HepG2 (cell line): ENCODE data around the gene ANKUB1. TPM values are rescaled to one million over a fixed set of nuclear protein-coding genes. Genes with fewer than 3 reads are reported as not detected.
A peak's percentile ranks its signal among the peaks of the same experiment; 100 is the strongest.
"Not testable (repeated sequence)": the region's sequence is repeated elsewhere in the genome, so short reads cannot be mapped to it uniquely, and the experiment has no call there.

Experiments used
- ATAC-seq: fragments of 200-7000 bp; cut with Tn5 transposase; 3 replicates; pipeline ENCODE4 v1.9.1; 2020; ENCODE audit warnings: mild to moderate bottlenecking, moderate library complexity
- BruUV-seq: library from RNA; stranded (reverse); fragments of 400-500 nt; replicated peaks from 2 replicates; lab custom pipeline; 2021; lab: Mats Ljungman, UMichigan
- CTCF ChIA-PET: fragments of 300-600 bp; formaldehyde crosslinking; extraction: SDS; loops from one replicate; lab custom pipeline; 2021; ENCODE audit warnings: low total read pairs, inconsistent platforms, low intra/inter-chr PET ratio; lab: Yijun Ruan, JAX
- POLR2A ChIA-PET: fragments of 350-600 bp; sonication (Branson Sonifier 250); formaldehyde crosslinking; loops from one replicate; lab custom pipeline; 2020; ENCODE audit warnings: antibody characterized with exemption, inconsistent platforms; lab: Yijun Ruan, JAX
- DNase-seq: peaks from one replicate; pipeline ENCODE4 v3.0.0-alpha.2; 2015; ENCODE audit warnings: low spot score
- FAIRE-seq: peaks from 3 replicates; lab custom pipeline; 2011; peaks lifted over from hg19 to GRCh38; lab: Jason Lieb, UNC
- H2AFZ ChIP-seq: one replicate; pipeline ENCODE4 v1.6.1; 2011; ENCODE audit warnings: low read length, inconsistent platforms
- H3K27ac ChIP-seq: fragments of 300-600 bp; 3 replicates; pipeline ENCODE4 v1.8.0; 2011; ENCODE audit warnings: mixed run types, mild to moderate bottlenecking, mixed read lengths, low read length, inconsistent platforms; ENCODE audit not compliant: insufficient read depth; ENCODE audit errors: extremely low read length
- H3K27me3 ChIP-seq, 2 experiments: fragments of 200-600 bp in 1 of 2; 2 replicates in 1 of 2; 3 replicates in 1 of 2; pipeline versions ENCODE4 v1.6.0 to v1.8.0; 2011; ENCODE audit warnings: low read length in 2 of 2, mild to moderate bottlenecking in 2 of 2, moderate library complexity in 2 of 2, inconsistent platforms in 1 of 2; ENCODE audit not compliant: insufficient read depth in 2 of 2, control insufficient read depth in 1 of 2
- H3K36me3 ChIP-seq, 2 experiments: fragments of 200-600 bp in 1 of 2; replicated peaks in 1 of 2; 2 replicates in 1 of 2; 3 replicates in 1 of 2; pipeline versions ENCODE4 v1.5.1 to v1.8.0; 2011; ENCODE audit warnings: low read length in 2 of 2, inconsistent platforms in 1 of 2; ENCODE audit not compliant: insufficient read depth in 2 of 2, control insufficient read depth in 1 of 2
- H3K4me1 ChIP-seq: 2 replicates; pipeline ENCODE4 v1.5.1; 2012; ENCODE audit warnings: low read length, inconsistent platforms; ENCODE audit not compliant: insufficient read depth
- H3K4me2 ChIP-seq: 2 replicates; pipeline ENCODE4 v1.6.0; 2011; ENCODE audit warnings: low read depth, low read length, inconsistent platforms
- H3K4me3 ChIP-seq, 3 experiments: fragments of 200-600 bp in 1 of 3; sonication (generic), shearing (Covaris generic) in 1 of 3; replicated peaks in 1 of 3; 2 replicates each; pipeline ENCODE4 v1.5.1; 2011 to 2016; ENCODE audit warnings: low read length in 3 of 3, inconsistent platforms in 2 of 3, low read depth in 2 of 3, mild to moderate bottlenecking in 2 of 3, control low read depth in 1 of 3, mixed read lengths in 1 of 3; ENCODE audit not compliant: insufficient read depth in 1 of 3
- H3K79me2 ChIP-seq: one replicate; pipeline ENCODE4 v1.6.1; 2011; ENCODE audit warnings: low read length, inconsistent platforms; ENCODE audit not compliant: insufficient read depth
- H3K9ac ChIP-seq: 2 replicates; pipeline ENCODE4 v1.6.0; 2011; ENCODE audit warnings: mild to moderate bottlenecking, low read depth, low read length, inconsistent platforms; ENCODE audit not compliant: insufficient read depth
- H3K9me3 ChIP-seq: 2 replicates; pipeline ENCODE4 v1.5.1; 2012; ENCODE audit warnings: mild to moderate bottlenecking, low read length
- H4K20me1 ChIP-seq: 2 replicates; pipeline ENCODE4 v1.6.0; 2011; ENCODE audit warnings: inconsistent platforms, mild to moderate bottlenecking, low read length, moderate library complexity; ENCODE audit not compliant: insufficient read depth
- CBX5 ChIP-seq: sonication (generic); formaldehyde crosslinking; IDR thresholded peaks from 2 replicates; pipeline ENCODE4 v1.4.0; 2020; ENCODE audit warnings: missing genetic modification reagents, borderline replicate concordance
- JARID2 ChIP-seq: sonication (generic); formaldehyde crosslinking; IDR thresholded peaks from 2 replicates; pipeline ENCODE4 v1.8.1; 2023; ENCODE audit warnings: missing genetic modification reagents, inconsistent platforms; ENCODE audit not compliant: insufficient replicate concordance
- MAX ChIP-seq: IDR thresholded peaks from 2 replicates; pipeline ENCODE4 v1.6.1; 2012; ENCODE audit warnings: inconsistent platforms
- MZF1 ChIP-seq: sonication (generic); formaldehyde crosslinking; IDR thresholded peaks from 2 replicates; pipeline ENCODE4 v1.8.1; 2023; ENCODE audit warnings: mild to moderate bottlenecking, missing genetic modification reagents, borderline replicate concordance
- PTBP1 ChIP-seq: fragments of 200-400 bp; formaldehyde crosslinking; IDR thresholded peaks from 2 replicates; pipeline ENCODE4 v1.6.1; 2018; ENCODE audit warnings: low read length, low read depth; ENCODE audit not compliant: poor library complexity, severe bottlenecking
- SETDB1 ChIP-seq: sonication (generic); formaldehyde crosslinking; IDR thresholded peaks from 2 replicates; pipeline ENCODE4 v1.5.1; 2020; ENCODE audit warnings: missing genetic modification reagents, mild to moderate bottlenecking, borderline replicate concordance
- ZNF543 ChIP-seq: sonication (generic); formaldehyde crosslinking; IDR thresholded peaks from 2 replicates; pipeline ENCODE4 v1.4.0; 2020; ENCODE audit warnings: mild to moderate bottlenecking, missing genetic modification reagents
- ZNF7 ChIP-seq: IDR thresholded peaks from 2 replicates; pipeline ENCODE4 v1.6.1; 2016; ENCODE audit warnings: missing biosample characterization, missing genetic modification reagents
- ZNF75D ChIP-seq: sonication (generic); formaldehyde crosslinking; IDR thresholded peaks from 2 replicates; pipeline ENCODE4 v1.8.1; 2023; ENCODE audit warnings: missing genetic modification reagents, mild to moderate bottlenecking, borderline replicate concordance
- ZNF770 ChIP-seq: sonication (generic); formaldehyde crosslinking; IDR thresholded peaks from 2 replicates; pipeline ENCODE4 v1.5.0; 2020; ENCODE audit warnings: mild to moderate bottlenecking, missing genetic modification reagents
- WGBS: methylation state at CpG from one replicate; pipeline ENCODE4 v1.1.6; 2017; ENCODE audit warnings: low lambda C conversion rate; 5-methylcytosine and 5-hydroxymethylcytosine counted together
- in situ Hi-C: cut with HindIII; loops from 2 replicates; pipeline ENCODE4 v1.10.0; 2017; ENCODE audit warnings: low pct_unique_long_range_greater_than_20kb; ENCODE audit not compliant: extremely low pct_ligation_motif_present
- intact Hi-C: fragments of 100-400 bp; cut with micrococcal nuclease; formaldehyde crosslinking; loops from one replicate; pipeline ENCODE4 v1.10.0; 2022; ENCODE audit not compliant: unreplicated experiment
- polyA plus RNA-seq, 8 experiments: library from polyadenylated mRNA; depleted of rRNA in 3 of 8; stranded (reverse) in 7 of 8; unstranded in 1 of 8; fragments of >200 nt; fragmentation: Illumina TruSeq in 4 of 8; extraction: Trizol in 4 of 8; gene quantifications; 2 replicates each; pipeline versions ENCODE4 v1.2.1 to v1.2.3, GENCODE V29; 2011 to 2016; ENCODE audit warnings: low read depth in 4 of 8, missing spikeins in 1 of 8, mixed read lengths in 1 of 8; ENCODE audit not compliant: insufficient read depth in 1 of 8
- total RNA-seq, 5 experiments: library from RNA; depleted of rRNA; stranded (reverse); fragments of >200 nt; fragmentation: Illumina TruSeq; extraction: Trizol; gene quantifications; 2 replicates each; pipeline ENCODE4 v1.2.3, GENCODE V29; 2016; ENCODE audit warnings: low read depth in 1 of 5

ANKUB1 gene
- total and polyA plus RNA-seq, 2 of the 13 experiments (the other 11 are each of a cell fraction or from before 2014, with no cell fraction given): not detected

GRCh38 chr3:149831321-149831720, 39.0 kb upstream of the ANKUB1 start (continued):
- no peak for TF ChIP-seq ZNF75D

GRCh38 chr3:149830902-149831301, 38.5 kb upstream of the ANKUB1 start:
- FAIRE-seq (no peak), ATAC-seq (no peak)
- BruUV-seq: no TSS peak
- Histone ChIP-seq H3K9me3 (peaks cover 54% of the 10 kb centered on the region), H3K4me3 (no peak overlapping the region), H3K79me2 (peaks cover 46% of the 10 kb centered on the region)
- no peak for TF ChIP-seq ZNF7 (CRISPR knock-in tag)
- no peak for TF ChIP-seq MAX
- no peak for TF ChIP-seq JARID2 (CRISPR knock-in tag)
- no peak for TF ChIP-seq PTBP1
- 0 out of 2 replicates have a peak, but pooled peaks have one; percentile 23 for TF ChIP-seq CBX5 (CRISPR knock-in tag)
- TF ChIP-seq MZF1 (CRISPR knock-in tag): no peak
- no peak for TF ChIP-seq ZNF770 (CRISPR knock-in tag)
- peak; percentile 88; the same call in 1 of the 2 replicates for TF ChIP-seq SETDB1 (CRISPR knock-in tag)
- TF ChIP-seq ZNF543 (CRISPR knock-in tag): no peak
- TF ChIP-seq, all 625 proteins: peak for 2
- ChIA-PET CTCF (no interaction called here), POLR2A (no interaction called here)
- Histone ChIP-seq H4K20me1 (no peaks in the 10 kb centered on the region; the same call in 1 of the 2 replicates), H3K27ac (no peak overlapping the region), H3K4me1 (no peaks in the 10 kb centered on the region), H3K27me3 (no peaks in the 10 kb centered on the region), H3K9ac (no peak overlapping the region), H3K4me2 (no peak overlapping the region), H3K36me3 (no peaks in the 10 kb centered on the region), H2AFZ (no peak overlapping the region)
- in situ Hi-C loops: no loop called here
- 100% methylated on average over 2 of the region's 2 CpGs for WGBS
- DNase-seq: no peak
- intact Hi-C loops: no loop called here

GRCh38 chr3:149829631-149830030, 37.3 kb upstream of the ANKUB1 start:
- H3K9ac ChIP-seq, H3K27me3 ChIP-seq, H4K20me1 ChIP-seq, H2AFZ ChIP-seq, in situ Hi-C loops, H3K4me2 ChIP-seq, CTCF ChIA-PET, H3K27ac ChIP-seq, H3K4me3 ChIP-seq, DNase-seq, POLR2A ChIA-PET, ATAC-seq, intact Hi-C loops, H3K4me1 ChIP-seq, BruUV-seq, H3K36me3 ChIP-seq: not testable (repeated sequence)
- H3K79me2 ChIP-seq: peaks cover 56% of the 10 kb centered on the region
- 95% methylated on average over 4 of the region's 4 CpGs for WGBS
- H3K9me3 ChIP-seq: peaks cover 51% of the 10 kb centered on the region
- peak; percentile 15 for FAIRE-seq
